22Rv1 (cell line): ENCODE data around the gene MCM5.
"Not testable (repeated sequence)": the region's sequence is repeated elsewhere in the genome, so short reads cannot be mapped to it uniquely, and the experiment has no call there.

ENCODE experiments used
- H3K27ac ChIP-seq: fragments of 450-650 bp; 2 replicates; pipeline ENCODE4 v1.5.1; 2017
- ZFX ChIP-seq: fragments of 450-650 bp; IDR thresholded peaks from 2 replicates; pipeline ENCODE4 v1.6.1; 2017; ENCODE audit warnings: antibody characterized with exemption, borderline replicate concordance
- TF ChIP-seq, protein P1 (sequence below): fragments of 450-650 bp; IDR thresholded peaks from 2 replicates; pipeline ENCODE4 v1.5.1; 2017; ENCODE audit warnings: mild to moderate bottlenecking

MCM5 gene

DNA sequence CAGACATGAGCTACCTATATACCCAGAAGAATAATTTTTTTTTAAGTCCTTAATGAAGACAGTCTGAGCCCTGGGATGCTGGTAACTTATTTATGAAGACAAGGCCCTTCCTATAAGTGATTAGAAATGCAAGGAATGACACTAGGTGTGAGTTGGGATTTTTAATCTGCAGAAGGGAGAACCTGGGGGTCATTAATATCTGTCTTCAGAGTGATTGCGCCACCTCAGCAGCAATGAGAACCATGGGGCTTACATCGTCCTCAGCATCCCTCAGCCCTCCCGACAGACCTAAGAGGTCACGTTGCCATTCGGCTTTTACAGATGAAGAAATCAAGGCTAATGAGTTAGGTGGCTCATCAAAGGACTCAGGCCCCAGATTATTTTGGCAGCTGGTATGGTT, 55.6 kb downstream of the MCM5 start:
- TF ChIP-seq, protein P1, sequence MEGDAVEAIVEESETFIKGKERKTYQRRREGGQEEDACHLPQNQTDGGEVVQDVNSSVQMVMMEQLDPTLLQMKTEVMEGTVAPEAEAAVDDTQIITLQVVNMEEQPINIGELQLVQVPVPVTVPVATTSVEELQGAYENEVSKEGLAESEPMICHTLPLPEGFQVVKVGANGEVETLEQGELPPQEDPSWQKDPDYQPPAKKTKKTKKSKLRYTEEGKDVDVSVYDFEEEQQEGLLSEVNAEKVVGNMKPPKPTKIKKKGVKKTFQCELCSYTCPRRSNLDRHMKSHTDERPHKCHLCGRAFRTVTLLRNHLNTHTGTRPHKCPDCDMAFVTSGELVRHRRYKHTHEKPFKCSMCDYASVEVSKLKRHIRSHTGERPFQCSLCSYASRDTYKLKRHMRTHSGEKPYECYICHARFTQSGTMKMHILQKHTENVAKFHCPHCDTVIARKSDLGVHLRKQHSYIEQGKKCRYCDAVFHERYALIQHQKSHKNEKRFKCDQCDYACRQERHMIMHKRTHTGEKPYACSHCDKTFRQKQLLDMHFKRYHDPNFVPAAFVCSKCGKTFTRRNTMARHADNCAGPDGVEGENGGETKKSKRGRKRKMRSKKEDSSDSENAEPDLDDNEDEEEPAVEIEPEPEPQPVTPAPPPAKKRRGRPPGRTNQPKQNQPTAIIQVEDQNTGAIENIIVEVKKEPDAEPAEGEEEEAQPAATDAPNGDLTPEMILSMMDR: no peak
- no peak for TF ChIP-seq ZFX
- H3K27ac ChIP-seq: no peak overlapping the region

- H3K27ac ChIP-seq: no peak overlapping the region
- TF ChIP-seq, protein P1: no peak
- TF ChIP-seq ZFX: no peak
These were observed 56.8 kb downstream of the MCM5 start for GRCh38 chr22:35456757-35457156.

DNA sequence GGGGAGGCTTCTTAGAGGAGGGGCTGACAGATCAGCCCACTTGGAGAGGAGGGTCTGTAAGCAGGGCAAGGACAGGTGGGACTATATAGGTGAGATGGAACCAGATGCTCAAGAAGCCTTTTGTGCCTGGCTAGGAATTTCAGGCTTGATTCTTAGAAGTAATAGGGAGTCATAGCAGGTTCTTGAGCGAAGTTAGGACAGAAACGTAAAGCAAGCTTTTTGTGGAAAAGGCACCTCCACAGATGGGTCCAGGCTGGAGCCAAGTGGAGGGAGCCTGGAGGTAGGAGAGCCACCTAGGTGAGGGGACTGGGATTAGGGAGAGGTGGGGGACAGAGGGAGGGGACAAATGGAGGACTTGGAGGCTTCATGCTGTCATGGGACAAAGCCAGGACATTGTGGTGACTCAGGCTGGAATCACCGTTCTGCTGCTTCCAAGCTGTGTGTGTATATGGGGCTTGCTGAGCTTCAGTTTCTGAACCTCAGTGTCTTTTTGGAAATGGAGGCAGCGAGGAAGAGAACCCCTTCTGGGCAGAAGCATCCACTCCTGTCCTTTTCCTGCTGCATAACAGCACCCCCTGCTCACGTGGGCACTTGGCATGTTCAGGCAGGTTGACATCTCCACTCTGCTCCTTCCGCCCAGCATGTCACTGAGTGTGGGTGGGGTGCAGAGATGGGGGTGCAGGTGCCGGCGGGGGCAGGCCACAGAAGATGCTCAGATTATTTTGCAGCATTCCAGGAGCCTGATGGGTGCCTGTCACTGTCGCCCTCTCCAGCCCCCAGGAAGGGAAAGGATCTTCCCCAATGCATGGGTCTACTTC, 58.0 kb downstream of the MCM5 start:
- H3K27ac ChIP-seq: no peak overlapping the region
- no peak for TF ChIP-seq ZFX
- TF ChIP-seq, protein P1: no peak

DNA sequence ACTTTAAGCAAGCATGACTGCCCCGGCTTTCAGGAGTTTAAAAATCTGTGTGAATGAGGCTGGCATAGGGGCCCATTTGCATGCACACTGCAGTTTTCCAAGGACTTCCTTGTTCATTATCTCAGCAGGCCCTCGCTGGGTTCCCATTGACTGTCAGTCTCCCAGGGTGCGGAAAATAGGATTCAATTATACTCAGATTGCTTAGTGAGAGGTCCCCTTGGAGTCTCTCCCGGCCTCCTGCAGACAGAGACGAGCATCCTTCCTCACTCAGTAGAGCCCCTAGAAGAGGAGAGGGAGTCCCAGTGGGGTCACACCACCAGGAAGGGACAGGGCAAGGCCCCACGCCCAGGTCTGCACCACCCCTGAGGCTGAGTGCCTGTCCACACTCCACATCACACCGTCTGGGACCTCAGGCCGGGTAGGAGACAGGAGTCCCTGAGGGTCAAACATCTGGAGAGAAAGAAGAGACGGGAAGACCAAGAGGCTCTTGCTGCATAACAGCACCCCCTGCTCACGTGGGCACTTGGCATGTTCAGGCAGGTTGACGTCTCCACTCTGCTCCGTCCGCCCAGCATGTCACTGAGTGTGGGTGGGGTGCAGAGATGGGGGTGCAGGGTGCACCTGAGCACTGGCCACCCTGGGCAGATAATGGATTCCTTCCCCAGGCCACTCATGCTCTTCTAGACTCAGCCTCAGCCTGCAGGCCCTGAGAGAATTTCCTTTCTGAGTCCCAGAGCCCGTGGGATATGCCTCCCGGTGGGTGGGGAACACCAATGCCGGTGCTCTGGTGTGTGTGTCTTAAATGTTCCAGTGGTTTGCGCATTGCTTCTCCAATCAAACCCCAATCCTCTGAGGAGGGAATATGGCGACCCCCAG, 58.8 kb downstream of the MCM5 start:
- H3K27ac ChIP-seq: no peak overlapping the region
- TF ChIP-seq, protein P1: no peak
- TF ChIP-seq ZFX: no peak

GRCh38 chr22:35459423-35459894, 59.5 kb downstream of the MCM5 start:
- H3K27ac ChIP-seq: no peak overlapping the region
- TF ChIP-seq, protein P1: no peak
- TF ChIP-seq ZFX: no peak

- H3K27ac ChIP-seq: not testable (repeated sequence)
These were observed 60.0 kb downstream of the MCM5 start for GRCh38 chr22:35459976-35460375.

- TF ChIP-seq ZFX: no peak
- TF ChIP-seq, protein P1: no peak
- no peak overlapping the region for H3K27ac ChIP-seq
These were observed 60.7 kb downstream of the MCM5 start for GRCh38 chr22:35460688-35461087.
